Activated effector memory CD4-positive, alpha-beta T cell treated with anti-CD3 and anti-CD28 coated beads, Interleukin-2, amount 50 U/mL, for 16 hours (primary cell): ENCODE results near the gene ARHGEF28.

Source experiments
- DNase-seq: peaks from one replicate; pipeline ENCODE4 v3.0.0-alpha.2; 2020

The ARHGEF28 gene

GRCh38 chr5:73783828-73784227 lies 157.8 kb downstream of the ARHGEF28 start:
- no peak for DNase-seq

DNA sequence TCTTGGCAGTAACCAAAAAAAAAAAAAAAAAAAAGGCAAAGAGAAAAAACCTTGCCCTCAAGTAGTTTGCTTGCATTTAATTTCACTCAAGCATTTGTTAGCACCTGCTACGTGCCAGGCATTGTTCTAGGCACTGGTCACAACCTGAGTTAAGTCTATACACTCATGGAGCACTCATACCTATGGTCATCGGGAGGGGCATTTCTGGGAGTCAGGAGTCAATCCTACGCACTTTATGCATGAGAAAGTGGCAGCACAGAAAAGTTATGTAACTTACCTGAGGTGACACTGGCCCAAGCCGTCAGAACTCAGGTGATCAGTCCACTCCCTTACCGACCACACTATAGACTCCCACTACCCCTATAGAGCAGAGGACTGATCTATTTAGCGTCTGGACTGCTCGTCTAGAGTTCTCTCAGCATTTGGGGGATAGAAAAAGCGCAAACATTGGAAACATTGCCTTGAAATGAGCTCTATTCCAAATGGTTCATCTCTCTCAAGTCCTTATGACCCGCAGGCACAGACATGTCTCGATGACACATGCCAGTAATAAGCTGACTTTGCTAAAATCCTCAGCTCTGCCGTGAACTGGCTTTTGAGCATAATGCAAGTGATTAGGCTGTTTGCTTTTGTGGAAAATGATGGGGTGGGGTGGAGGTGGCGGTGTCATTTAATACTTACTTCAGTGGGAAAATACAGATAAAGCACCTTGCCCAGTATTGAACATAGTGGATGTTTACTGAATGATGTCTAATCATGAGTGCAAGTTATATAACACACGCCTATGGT lies 160.2 kb downstream of the ARHGEF28 start:
- DNase-seq = no peak

DNA sequence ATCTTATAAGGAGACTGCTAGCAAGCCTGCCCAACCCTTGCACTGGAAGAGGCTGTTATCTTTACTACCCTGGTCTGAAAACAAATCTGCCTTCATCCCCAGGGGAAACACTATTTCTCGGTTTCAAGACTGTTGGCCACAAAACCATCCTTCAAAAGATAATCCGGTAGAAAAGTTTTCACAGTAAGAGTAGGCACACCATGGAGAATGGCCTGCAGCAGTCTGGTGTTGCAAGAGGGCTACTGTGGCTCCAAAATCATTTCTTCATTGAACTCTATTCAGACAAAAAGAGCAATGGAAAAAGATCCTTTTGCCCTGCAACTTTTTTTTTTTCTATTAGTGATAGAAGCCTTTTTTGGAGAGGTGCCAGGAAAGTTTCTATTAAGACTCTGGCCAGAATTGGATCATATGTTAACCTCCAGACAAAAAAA lies 163.9 kb downstream of the ARHGEF28 start:
- no peak for DNase-seq

- DNase-seq = no peak
Measured at GRCh38 chr5:73791389-73791788, 165.4 kb downstream of the ARHGEF28 start.

DNA sequence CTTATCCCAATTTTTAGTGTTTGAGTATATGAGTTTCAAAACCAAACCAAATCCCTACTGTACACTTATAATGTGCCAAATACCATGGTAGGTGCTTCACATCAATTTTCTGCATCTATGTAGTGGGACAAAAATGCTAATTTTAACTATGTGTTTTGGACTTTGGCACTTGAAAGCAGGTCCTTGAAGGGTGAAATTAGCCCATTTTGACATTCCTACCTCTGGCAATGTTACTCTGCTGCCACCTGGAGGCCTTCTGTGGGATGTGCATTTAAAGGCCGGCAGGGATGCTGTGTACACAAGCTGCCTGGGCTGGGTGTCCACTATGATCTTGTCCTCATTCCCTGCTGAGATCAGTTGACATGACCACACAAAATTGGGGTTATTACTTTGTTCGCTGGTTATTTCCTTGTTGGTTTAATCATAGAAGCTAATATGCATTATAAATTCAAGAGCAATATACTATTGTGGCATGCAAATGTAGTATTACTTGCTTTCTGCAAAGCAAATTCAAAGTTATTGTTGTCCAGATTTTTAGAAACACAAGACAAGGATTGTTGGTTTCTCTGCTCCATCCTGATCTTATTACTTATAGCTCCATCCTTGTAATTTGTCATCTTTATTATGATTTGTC lies 166.8 kb downstream of the ARHGEF28 start:
- DNase-seq = peak; percentile 85

DNA sequence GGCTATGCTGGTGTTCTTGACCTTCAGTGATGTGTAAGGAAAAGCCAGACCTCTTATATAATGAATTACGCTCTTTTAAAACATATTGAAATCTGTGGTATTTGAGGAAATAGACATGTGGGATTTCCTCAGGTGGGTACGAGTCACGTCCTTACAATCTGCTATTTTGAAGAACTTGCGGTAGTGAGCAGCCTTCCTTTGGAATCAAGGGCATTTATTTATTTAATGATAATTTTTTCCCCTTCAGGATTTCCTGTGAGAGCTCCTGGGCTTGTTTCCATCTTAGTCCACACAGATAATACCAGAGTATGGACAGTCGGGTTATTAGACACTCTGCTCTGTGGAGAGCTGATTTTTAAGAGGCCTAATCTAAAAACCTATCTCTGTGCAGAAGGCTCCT lies 167.9 kb downstream of the ARHGEF28 start:
- DNase-seq = no peak

- no peak for DNase-seq
Measured at GRCh38 chr5:73796164-73797131, 170.5 kb downstream of the ARHGEF28 start.

GRCh38 chr5:73797132-73797510 lies 171.1 kb downstream of the ARHGEF28 start:
- no peak for DNase-seq

DNA sequence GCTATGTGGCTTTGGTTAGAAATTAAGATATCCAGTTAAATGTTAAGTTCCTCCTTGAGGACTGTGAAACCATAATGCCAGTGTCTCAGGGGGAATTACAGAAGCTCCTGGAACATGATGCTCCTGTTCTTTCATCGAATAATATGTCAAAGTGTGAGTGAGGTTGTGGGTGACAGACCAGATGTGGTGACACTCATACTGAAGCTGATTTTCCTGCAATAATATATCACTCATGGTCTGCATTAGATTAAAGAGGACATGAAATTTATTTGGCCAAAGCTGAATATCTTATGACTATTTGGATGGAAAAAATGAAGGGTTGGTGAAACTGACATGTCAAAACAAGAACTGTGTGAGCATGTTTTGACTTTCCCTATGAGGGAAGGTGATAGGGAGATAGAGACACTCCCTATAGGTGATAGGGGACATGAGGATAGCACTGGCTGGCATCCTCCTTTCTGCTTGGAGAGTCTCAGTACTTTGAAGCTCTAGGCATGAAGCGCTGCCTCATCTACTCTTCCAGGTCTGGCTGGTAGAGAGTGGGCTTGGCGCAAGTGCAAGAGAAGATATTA lies 173.5 kb downstream of the ARHGEF28 start:
- DNase-seq = no peak

DNA sequence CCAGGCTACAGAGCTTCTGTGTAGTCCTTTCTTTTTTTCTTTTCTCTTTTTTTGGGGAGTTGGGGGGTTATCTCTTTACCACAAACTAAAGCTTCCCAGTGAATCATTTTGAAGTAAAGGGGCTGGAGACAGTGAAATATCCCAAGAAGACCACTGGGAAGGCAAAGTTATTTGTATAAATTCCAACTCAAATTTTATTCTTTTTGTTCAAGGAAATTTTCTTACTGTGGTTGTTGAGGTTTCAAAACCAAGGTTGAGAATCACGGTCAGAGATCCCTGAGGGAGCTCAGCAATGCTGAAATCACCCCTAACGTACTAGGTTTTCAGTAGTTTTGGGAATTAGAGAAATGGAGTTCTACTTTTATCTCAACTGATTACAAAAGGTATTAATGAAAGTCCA lies 175.7 kb downstream of the ARHGEF28 start:
- DNase-seq = no peak

- DNase-seq = no peak
Measured at GRCh38 chr5:73805449-73805848, 179.5 kb downstream of the ARHGEF28 start.

- no peak for DNase-seq
Measured at GRCh38 chr5:73808911-73809310, 182.9 kb downstream of the ARHGEF28 start.

DNA sequence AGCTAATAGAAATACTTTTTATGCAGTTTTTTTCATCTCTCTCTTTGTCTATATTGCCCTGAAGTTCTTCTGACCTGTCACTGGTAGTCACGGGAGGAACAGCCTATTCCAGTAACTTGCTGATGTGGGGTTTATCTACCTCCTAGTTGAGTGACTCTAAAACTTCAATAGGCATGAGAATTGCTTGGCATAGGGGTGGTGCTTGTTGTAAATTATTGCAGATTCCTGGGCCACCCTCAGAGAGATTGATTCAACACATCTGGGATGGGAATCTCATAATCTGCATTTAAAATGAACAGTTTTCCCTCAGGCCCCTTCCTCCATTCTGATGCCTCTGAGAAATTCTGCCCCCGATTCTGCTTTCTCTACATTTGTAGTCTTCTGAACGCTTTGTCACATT lies 184.4 kb downstream of the ARHGEF28 start:
- DNase-seq = no peak

DNA sequence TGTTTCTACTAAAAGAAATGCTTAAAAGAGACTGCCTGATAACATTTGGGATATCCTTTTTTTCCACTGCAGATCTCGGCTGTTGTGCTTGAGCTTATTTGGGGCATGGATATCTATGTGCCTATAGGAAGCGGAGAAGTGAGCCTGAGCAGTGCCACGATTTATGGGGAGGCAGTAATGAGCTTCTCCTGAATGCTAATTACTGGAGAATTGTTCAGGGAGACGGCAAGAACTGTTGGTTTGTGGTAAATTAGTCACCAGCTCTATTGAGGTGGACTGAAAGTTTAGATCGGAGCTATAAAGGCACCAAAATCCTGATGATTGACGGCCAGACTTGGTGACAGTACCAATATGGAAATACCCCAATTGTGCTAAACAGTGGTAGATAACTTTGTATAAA lies 186.5 kb downstream of the ARHGEF28 start:
- DNase-seq = no peak

- DNase-seq = no peak
Measured at GRCh38 chr5:73812962-73813588, 187.1 kb downstream of the ARHGEF28 start.

DNA sequence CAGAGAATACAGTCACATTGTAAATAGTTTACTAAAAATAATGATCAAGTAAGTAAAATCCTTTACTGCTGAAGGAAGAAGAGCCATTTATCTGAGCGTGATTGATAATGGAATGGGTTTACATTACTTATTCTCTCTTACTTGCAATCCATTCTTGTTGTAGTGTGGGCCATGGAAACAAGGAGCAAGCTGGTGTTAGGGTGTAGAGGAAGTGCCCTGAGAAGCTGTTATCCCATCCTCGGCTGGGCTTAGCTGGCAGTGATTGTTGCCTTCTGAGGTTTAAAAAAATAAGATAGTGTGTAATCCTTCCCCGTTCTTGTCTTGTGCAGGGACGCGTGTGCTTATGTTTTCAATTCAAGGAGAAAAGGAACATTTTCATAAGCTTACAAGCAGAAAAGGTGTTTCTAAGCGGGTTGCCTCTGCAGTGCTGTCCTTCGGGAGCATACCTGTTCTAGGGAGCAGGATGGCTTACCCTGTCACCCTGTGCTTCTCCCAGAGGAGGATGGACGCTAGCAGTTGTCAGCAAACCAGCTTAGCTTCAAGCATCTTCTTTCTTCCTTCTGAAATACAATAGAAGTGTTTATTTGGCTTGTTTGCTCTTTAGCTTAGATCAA lies 188.3 kb downstream of the ARHGEF28 start:
- DNase-seq = no peak

DNA sequence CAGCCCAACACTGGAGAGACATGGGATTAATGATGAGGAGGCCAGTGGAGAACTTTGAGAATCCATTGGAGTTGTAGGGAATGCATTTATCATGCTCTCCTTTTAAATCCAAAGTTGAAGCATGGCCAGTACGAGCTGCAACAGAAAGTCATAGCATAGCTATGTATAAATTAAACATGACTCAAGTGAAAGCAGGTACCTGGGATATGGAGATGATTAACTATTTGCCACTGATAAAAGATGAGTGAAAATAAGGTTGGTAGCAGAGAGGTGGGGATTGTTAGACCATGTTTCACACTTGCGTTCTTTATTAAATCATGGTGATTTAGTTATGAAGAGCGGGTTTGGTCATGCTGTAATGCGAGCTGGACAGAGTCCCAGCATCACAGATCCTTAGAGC lies 189.6 kb downstream of the ARHGEF28 start:
- DNase-seq = no peak

DNA sequence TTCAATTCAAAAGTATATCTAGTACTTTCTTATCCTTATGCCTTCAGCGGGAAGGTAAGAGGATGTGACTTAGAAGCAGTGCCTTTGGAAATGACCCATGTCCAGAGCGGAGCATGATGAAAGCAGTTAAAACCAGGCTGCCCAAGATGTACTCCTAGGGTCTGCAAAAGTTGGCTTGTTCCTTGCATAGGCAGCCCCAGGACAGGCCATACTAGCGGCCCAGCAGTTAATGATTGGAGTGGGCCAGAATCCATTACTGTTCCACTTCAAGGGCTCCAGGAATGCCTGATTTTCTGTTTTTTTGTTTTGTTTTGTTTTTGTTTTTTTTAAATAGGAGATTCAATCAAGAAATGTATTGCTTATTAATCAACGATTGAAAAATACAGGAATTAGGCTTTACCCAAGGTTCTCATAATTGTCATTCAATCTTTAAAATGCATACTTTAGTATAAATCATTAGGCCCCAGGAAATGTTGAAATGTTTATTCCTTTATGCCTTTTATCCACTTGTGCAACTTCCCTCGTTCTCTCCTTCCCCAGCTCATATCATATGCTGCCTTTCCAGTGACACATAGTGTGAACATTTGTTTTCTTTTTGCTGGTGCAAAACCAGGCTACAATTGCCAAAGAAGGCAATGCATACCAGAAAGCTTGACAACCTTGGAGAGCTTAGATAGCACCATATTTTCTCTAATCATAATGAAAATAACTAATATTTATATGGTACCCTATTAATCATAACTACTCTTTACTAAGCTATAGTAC lies 190.8 kb downstream of the ARHGEF28 start:
- no peak for DNase-seq

DNA sequence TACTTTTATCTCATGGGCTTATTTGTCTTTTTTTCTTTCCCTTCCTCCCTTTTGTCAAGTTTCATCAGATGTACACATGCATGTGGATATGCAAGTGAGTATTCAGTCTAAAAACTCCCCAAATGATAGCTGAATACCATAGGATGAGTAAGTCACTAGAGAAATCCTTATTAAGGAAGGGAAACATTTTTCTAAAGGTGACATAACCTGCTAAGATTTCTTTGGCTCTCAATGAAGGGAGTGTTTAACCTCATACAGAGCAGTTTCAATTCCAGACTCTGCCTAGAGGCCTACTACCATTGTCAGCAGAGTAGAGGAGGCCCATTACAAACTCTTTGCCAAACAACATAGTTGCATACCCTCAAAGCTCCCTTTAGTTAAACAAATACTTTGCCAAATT lies 192.4 kb downstream of the ARHGEF28 start:
- no peak for DNase-seq

DNA sequence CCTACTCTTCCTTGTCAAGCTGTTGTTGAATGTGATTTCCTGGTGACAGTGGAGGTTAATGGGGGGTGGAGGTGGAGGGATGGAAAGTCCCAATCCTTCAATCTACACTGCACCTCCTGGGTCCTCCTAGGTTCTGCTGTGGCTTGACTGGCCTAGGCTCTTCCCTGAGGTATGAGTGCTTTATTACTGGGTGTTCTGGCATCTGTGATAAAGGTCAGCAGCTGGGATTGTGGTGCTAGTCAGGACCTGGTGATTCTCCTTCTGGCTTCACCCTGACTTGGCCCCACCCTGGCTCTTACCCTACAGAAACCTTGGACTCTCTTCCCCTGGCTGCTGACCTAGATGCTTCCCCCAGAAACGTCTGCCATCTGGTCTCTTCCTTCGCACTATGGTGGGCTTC lies 194.3 kb downstream of the ARHGEF28 start:
- no peak for DNase-seq

DNA sequence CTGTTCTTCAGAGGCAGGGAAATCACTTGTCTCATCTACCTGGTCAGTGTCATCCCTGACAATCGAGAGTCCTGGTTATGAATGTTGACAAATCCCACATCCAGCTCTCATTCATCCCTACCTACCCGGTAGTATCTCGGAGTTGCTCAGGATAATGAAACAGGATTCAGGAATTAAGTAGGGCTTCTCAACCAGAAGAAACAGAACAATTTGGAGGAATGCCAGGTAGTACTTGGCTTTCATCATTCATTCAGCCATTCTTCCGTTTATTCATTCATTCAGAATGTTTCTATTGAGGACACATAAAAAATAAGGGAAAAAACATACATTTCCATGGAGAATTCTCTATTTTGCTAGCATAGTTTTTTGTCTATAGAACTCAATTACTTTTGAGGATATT lies 195.0 kb downstream of the ARHGEF28 start:
- DNase-seq = no peak
